ENCODE data around the gene LCOR. TPM values are rescaled to one million over a fixed set of nuclear protein-coding genes. Genes with fewer than 3 reads are reported as not detected.

Gene LCOR
- total RNA-seq, 3 donors from 2014 or later = 19.4 to 53.6 (median 35.7) TPM

DNA sequence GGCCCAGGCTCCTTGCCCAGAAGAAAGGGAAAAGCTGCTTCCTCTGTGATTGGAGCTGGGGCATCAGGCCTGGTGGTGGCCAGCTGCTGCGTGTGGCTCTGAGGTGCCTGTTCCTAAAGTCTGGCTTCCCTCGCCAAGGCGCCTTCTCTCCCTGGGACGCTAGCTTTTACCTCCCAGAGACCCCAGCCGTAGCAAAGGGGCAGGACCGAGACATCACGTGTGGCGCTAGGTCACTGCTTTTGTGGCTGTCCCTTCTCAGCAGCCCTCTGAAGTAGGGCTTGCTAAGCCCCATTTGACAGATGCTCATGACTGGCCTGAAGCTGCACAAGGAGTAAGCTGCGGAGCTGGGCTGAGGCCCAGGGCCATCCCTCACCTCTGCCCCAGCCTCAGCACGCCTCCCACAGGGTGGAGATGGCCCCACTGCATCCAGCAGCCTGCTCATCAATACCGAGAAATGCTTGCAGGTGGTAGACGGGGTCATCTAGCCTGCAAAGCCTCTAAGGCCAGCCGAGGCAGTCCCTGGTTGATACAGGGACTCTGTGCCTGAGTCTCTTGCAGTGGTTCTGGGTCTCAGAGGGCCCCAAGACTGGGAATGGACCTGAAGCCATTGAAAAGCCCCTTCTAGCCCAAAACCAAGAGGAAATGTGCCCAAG lies 171.2 kb downstream of the LCOR start:
- no peak for TF ChIP-seq POLR2AphosphoS5 (IDR thresholded peaks at IDR 0.05)
- TF ChIP-seq POLR2A (IDR thresholded peaks at IDR 0.05) = no peak
- TF ChIP-seq, protein P1, sequence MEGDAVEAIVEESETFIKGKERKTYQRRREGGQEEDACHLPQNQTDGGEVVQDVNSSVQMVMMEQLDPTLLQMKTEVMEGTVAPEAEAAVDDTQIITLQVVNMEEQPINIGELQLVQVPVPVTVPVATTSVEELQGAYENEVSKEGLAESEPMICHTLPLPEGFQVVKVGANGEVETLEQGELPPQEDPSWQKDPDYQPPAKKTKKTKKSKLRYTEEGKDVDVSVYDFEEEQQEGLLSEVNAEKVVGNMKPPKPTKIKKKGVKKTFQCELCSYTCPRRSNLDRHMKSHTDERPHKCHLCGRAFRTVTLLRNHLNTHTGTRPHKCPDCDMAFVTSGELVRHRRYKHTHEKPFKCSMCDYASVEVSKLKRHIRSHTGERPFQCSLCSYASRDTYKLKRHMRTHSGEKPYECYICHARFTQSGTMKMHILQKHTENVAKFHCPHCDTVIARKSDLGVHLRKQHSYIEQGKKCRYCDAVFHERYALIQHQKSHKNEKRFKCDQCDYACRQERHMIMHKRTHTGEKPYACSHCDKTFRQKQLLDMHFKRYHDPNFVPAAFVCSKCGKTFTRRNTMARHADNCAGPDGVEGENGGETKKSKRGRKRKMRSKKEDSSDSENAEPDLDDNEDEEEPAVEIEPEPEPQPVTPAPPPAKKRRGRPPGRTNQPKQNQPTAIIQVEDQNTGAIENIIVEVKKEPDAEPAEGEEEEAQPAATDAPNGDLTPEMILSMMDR (IDR thresholded peaks at IDR 0.05) = no peak
- Histone ChIP-seq H3K36me3 (no peaks in the 10 kb centered on the region), H3K4me3 (no peak overlapping the region), H3K27ac (no peak overlapping the region), H3K4me1 (no peaks in the 10 kb centered on the region), H3K27me3 (no peaks in the 10 kb centered on the region), H3K9me3 (peaks cover 8 to 20% of the 10 kb centered on the region in 2 donors)
- intact Hi-C loops (cut with DNase I; ENCODE audit: low total_unique reads) = no loop called here
- DNase-seq (ENCODE audit: low spot score in 2 of 2) = no peak

DNA sequence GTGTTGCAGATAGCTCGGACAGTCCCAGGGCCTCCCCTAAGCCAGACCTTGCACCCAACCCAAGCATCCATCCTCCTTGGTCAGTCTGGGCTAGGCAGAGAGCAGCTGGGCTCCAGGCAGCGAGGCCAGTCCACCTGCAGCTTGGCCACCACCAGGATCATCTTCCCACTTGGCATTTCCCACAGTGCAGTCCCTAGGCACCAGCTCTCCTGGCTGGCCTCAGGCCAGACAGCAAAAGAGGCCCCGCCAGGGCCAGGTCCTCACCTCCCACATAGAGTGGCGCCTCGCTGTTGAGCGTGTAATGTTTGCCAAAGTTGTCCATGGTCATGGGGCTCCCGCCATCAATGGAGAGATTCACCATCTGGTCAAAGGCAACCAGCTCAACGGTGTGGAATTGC lies 171.7 kb downstream of the LCOR start:
- Histone ChIP-seq H3K4me1 (no peaks in the 10 kb centered on the region), H3K27me3 (no peaks in the 10 kb centered on the region), H3K27ac (no peak overlapping the region), H3K36me3 (no peaks in the 10 kb centered on the region), H3K9me3 (peaks cover 8 to 21% of the 10 kb centered on the region in 2 donors), H3K4me3 (no peak overlapping the region)
- DNase-seq (ENCODE audit: low spot score in 2 of 2) = no peak
- TF ChIP-seq POLR2A (IDR thresholded peaks at IDR 0.05) (no peak), POLR2AphosphoS5 (IDR thresholded peaks at IDR 0.05) (no peak)
- TF ChIP-seq, protein P1 (IDR thresholded peaks at IDR 0.05) = no peak
- intact Hi-C loops (cut with DNase I; ENCODE audit: low total_unique reads) = no loop called here

DNA sequence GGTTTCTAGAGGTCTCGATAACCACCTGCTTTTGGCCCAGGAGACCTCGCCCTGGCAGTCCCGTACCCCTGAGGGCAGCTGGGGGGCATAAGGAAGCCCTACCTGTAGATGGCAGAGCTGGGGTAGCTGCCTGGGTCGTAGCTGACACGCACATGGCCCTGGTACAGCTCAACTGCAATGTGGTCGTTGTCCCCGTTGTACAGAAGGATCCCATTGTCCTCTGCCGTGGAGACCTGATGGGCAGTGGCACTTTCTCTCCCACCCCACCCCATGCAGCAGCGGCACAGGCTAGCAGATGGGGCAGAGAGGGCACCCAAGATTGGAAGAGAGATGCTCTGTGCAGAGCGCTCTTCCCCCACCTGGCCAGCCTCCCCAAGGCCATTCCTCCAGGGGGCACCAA lies 172.5 kb downstream of the LCOR start:
- Histone ChIP-seq H3K4me3 (no peak overlapping the region), H3K9me3 (peaks cover 8 to 21% of the 10 kb centered on the region in 2 donors), H3K36me3 (no peaks in the 10 kb centered on the region), H3K27me3 (no peaks in the 10 kb centered on the region), H3K27ac (no peak overlapping the region), H3K4me1 (no peaks in the 10 kb centered on the region)
- TF ChIP-seq, protein P1 (IDR thresholded peaks at IDR 0.05) = no peak
- TF ChIP-seq POLR2AphosphoS5 (IDR thresholded peaks at IDR 0.05) (no peak), POLR2A (IDR thresholded peaks at IDR 0.05) (no peak)
- DNase-seq (ENCODE audit: low spot score in 2 of 2) = no peak
- intact Hi-C loops (cut with DNase I; ENCODE audit: low total_unique reads) = no loop called here

DNA sequence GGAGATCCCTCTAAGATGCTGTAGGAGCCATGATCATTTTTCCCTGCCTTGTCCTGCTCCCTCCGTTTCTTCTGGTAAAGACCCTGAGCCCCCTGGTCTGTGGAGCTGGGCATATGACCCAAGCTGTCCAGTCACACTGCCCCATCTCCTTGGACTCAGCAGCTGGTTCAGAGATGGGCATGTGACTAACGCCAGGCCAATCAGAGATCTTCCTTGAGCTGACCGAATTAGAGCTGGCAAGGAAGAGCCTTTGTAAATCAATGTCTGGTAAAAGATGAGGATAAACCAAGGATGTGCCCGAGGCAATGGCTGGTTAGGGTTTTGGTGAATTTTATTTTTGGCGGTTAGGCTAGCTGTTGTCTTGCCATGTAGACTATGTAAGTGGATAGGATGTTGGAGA lies 173.3 kb downstream of the LCOR start:
- Histone ChIP-seq H3K4me1 (no peaks in the 10 kb centered on the region), H3K27me3 (no peaks in the 10 kb centered on the region), H3K4me3 (no peak overlapping the region), H3K9me3 (peaks cover 8 to 21% of the 10 kb centered on the region in 2 donors), H3K27ac (no peak overlapping the region), H3K36me3 (no peaks in the 10 kb centered on the region)
- intact Hi-C loops (cut with DNase I; ENCODE audit: low total_unique reads) = no loop called here
- DNase-seq (ENCODE audit: low spot score in 2 of 2) = no peak
- TF ChIP-seq, protein P1 (IDR thresholded peaks at IDR 0.05) = no peak

DNA sequence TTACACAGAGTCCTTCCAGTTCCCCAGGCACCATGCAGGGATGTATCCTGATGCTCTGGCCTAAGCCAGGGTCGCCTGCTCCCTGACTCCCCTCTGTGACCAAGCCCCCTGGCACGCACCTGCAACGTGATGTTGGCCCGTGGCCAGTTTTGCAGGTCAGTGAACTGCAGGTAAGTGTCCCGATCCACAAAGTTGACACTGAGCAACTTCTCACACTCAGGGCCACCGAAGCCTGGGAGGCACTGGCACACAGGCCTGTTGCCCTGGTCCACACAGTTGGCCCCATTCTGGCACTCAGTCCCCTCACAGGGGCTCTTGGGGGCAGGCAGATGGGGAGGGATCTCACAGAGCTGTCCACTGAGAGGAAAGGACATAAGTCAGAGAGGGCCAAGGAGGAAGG lies 174.3 kb downstream of the LCOR start:
- Histone ChIP-seq H3K27ac (no peak overlapping the region), H3K27me3 (no peaks in the 10 kb centered on the region), H3K4me3 (no peak overlapping the region), H3K9me3 (peaks cover 8 to 21% of the 10 kb centered on the region in 2 donors), H3K36me3 (no peaks in the 10 kb centered on the region), H3K4me1 (no peaks in the 10 kb centered on the region)
- no peak for DNase-seq (ENCODE audit: low spot score in 2 of 2)
- intact Hi-C loops (cut with DNase I; ENCODE audit: low total_unique reads) = no loop called here
- TF ChIP-seq POLR2A (IDR thresholded peaks at IDR 0.05) (no peak), POLR2AphosphoS5 (IDR thresholded peaks at IDR 0.05) (no peak)
- TF ChIP-seq, protein P1 (IDR thresholded peaks at IDR 0.05) = no peak
